ENCODE measurements around the gene CAND1. TPM values are rescaled to one million over a fixed set of nuclear protein-coding genes. Genes with fewer than 3 reads are reported as not detected.

CAND1 gene
- polyA plus RNA-seq = 122 TPM
- long read RNA-seq, donor 1, full-length matches to known transcripts = 8 of 22 reads
- long read RNA-seq, donor 1, partial matches to known transcripts = 14 of 22 reads
- long read RNA-seq, donor 1, other reads (novel, unspliced or antisense) = 0 of 22 reads
- long read RNA-seq, donor 2, full-length matches to known transcripts = 13 of 35 reads
- long read RNA-seq, donor 2, partial matches to known transcripts = 22 of 35 reads
- long read RNA-seq, donor 2, other reads (novel, unspliced or antisense) = 0 of 35 reads
- long read RNA-seq, donor 3 = 0 reads
- long read RNA-seq, donor 4, full-length matches to known transcripts = 1 of 1 reads
- long read RNA-seq, donor 4, partial matches to known transcripts = 0 of 1 reads
- long read RNA-seq, donor 4, other reads (novel, unspliced or antisense) = 0 of 1 reads
- long read RNA-seq, donor 5, full-length matches to known transcripts = 14 of 32 reads
- long read RNA-seq, donor 5, partial matches to known transcripts = 18 of 32 reads
- long read RNA-seq, donor 5, other reads (novel, unspliced or antisense) = 0 of 32 reads
- long read RNA-seq, donor 6, full-length matches to known transcripts = 17 of 32 reads
- long read RNA-seq, donor 6, partial matches to known transcripts = 15 of 32 reads
- long read RNA-seq, donor 6, other reads (novel, unspliced or antisense) = 0 of 32 reads
- long read RNA-seq, donor 7, full-length matches to known transcripts = 7 of 13 reads
- long read RNA-seq, donor 7, partial matches to known transcripts = 6 of 13 reads
- long read RNA-seq, donor 7, other reads (novel, unspliced or antisense) = 0 of 13 reads
- long read RNA-seq, donor 8, full-length matches to known transcripts = 13 of 61 reads
- long read RNA-seq, donor 8, partial matches to known transcripts = 48 of 61 reads
- long read RNA-seq, donor 8, other reads (novel, unspliced or antisense) = 0 of 61 reads
- long read RNA-seq, donor 9, full-length matches to known transcripts = 9 of 18 reads
- long read RNA-seq, donor 9, partial matches to known transcripts = 9 of 18 reads
- long read RNA-seq, donor 9, other reads (novel, unspliced or antisense) = 0 of 18 reads
- long read RNA-seq, donor 10, full-length matches to known transcripts = 16 of 76 reads
- long read RNA-seq, donor 10, partial matches to known transcripts = 60 of 76 reads
- long read RNA-seq, donor 10, other reads (novel, unspliced or antisense) = 0 of 76 reads
- long read RNA-seq, donor 11, full-length matches to known transcripts = 8 of 14 reads
- long read RNA-seq, donor 11, partial matches to known transcripts = 6 of 14 reads
- long read RNA-seq, donor 11, other reads (novel, unspliced or antisense) = 0 of 14 reads

GRCh38 chr12:67268896-67269632 is at the start of gene CAND1:
CAND1 (plus strand) TSS chr12:67269358; CDS start chr12:67269718, 360 bp downstream.
- Histone ChIP-seq H3K4me1 (ENCODE audit: control insufficient read depth, insufficient read depth, low read length) (peaks cover 9% of the 10 kb centered on the region), H3K9me3 (ENCODE audit: control insufficient read depth, low read depth, low read length) (no peaks in the 10 kb centered on the region), H3K27me3 (ENCODE audit: control insufficient read depth, insufficient read depth, low read length) (no peaks in the 10 kb centered on the region), H3K27ac (ENCODE audit: low read length) (peak within 1 kb of the TSS; percentile 97), H3K4me3 (ENCODE audit: low read length) (peak within 1 kb of the TSS; percentile 94), H3K36me3 (ENCODE audit: control insufficient read depth, insufficient read depth, low read length) (no peaks in the 10 kb centered on the region)
- DNase-seq = peak; percentile 98 to 100
- WGBS (ENCODE audit: insufficient coverage, low lambda C conversion rate) = 0% methylated on average over 2 of the region's 61 CpGs

- no peaks in the 10 kb centered on the region for H3K36me3 ChIP-seq (ENCODE audit: control insufficient read depth, insufficient read depth, low read length)
- no peaks in the 10 kb centered on the region for H3K9me3 ChIP-seq (ENCODE audit: control insufficient read depth, low read depth, low read length)
- H3K4me1 ChIP-seq (ENCODE audit: control insufficient read depth, insufficient read depth, low read length) = no peaks in the 10 kb centered on the region
- no CpG with 5 or more reads among the region's 4 CpGs for WGBS (ENCODE audit: insufficient coverage, low lambda C conversion rate)
- H3K27me3 ChIP-seq (ENCODE audit: control insufficient read depth, insufficient read depth, low read length) = no peaks in the 10 kb centered on the region
- DNase-seq = no peak
- no peak overlapping the region for H3K4me3 ChIP-seq (ENCODE audit: low read length)
- no peak overlapping the region for H3K27ac ChIP-seq (ENCODE audit: low read length)
These were observed 49.1 kb upstream of the CAND1 start for GRCh38 chr12:67220065-67220464.

- no peak overlapping the region for H3K27ac ChIP-seq (ENCODE audit: low read length)
- H3K27me3 ChIP-seq (ENCODE audit: control insufficient read depth, insufficient read depth, low read length) = no peaks in the 10 kb centered on the region
- no CpG with 5 or more reads among the region's 4 CpGs for WGBS (ENCODE audit: insufficient coverage, low lambda C conversion rate)
- H3K4me3 ChIP-seq (ENCODE audit: low read length) = no peak overlapping the region
- no peaks in the 10 kb centered on the region for H3K4me1 ChIP-seq (ENCODE audit: control insufficient read depth, insufficient read depth, low read length)
- H3K9me3 ChIP-seq (ENCODE audit: control insufficient read depth, low read depth, low read length) = no peaks in the 10 kb centered on the region
- DNase-seq = no peak
- H3K36me3 ChIP-seq (ENCODE audit: control insufficient read depth, insufficient read depth, low read length) = no peaks in the 10 kb centered on the region
These were observed 46.9 kb upstream of the CAND1 start for GRCh38 chr12:67222302-67222701.

- no peak overlapping the region for H3K27ac ChIP-seq (ENCODE audit: low read length)
- H3K4me1 ChIP-seq (ENCODE audit: control insufficient read depth, insufficient read depth, low read length) = no peaks in the 10 kb centered on the region
- 80% methylated on average over 1 of the region's 3 CpGs for WGBS (ENCODE audit: insufficient coverage, low lambda C conversion rate)
- peak in 1 of 2 donors; percentile 7 for DNase-seq
- H3K27me3 ChIP-seq (ENCODE audit: control insufficient read depth, insufficient read depth, low read length) = no peaks in the 10 kb centered on the region
- H3K9me3 ChIP-seq (ENCODE audit: control insufficient read depth, low read depth, low read length) = no peaks in the 10 kb centered on the region
- no peak overlapping the region for H3K4me3 ChIP-seq (ENCODE audit: low read length)
- H3K36me3 ChIP-seq (ENCODE audit: control insufficient read depth, insufficient read depth, low read length) = no peaks in the 10 kb centered on the region
These were observed 45.9 kb upstream of the CAND1 start for GRCh38 chr12:67223225-67223624.

- Histone ChIP-seq H3K36me3 (ENCODE audit: control insufficient read depth, insufficient read depth, low read length) (no peaks in the 10 kb centered on the region), H3K27ac (ENCODE audit: low read length) (no peak overlapping the region), H3K9me3 (ENCODE audit: control insufficient read depth, low read depth, low read length) (peaks cover 6% of the 10 kb centered on the region), H3K4me3 (ENCODE audit: low read length) (no peak overlapping the region), H3K27me3 (ENCODE audit: control insufficient read depth, insufficient read depth, low read length) (no peaks in the 10 kb centered on the region), H3K4me1 (ENCODE audit: control insufficient read depth, insufficient read depth, low read length) (no peaks in the 10 kb centered on the region)
- DNase-seq = no peak
- whole genome bisulfite sequencing (ENCODE audit: insufficient coverage, low lambda C conversion rate) = no CpG with 5 or more reads among the region's 4 CpGs
These were observed 31.9 kb upstream of the CAND1 start for GRCh38 chr12:67237231-67237630.

- no peak for DNase-seq
- no peaks in the 10 kb centered on the region for H3K36me3 ChIP-seq (ENCODE audit: control insufficient read depth, insufficient read depth, low read length)
- no peaks in the 10 kb centered on the region for H3K4me1 ChIP-seq (ENCODE audit: control insufficient read depth, insufficient read depth, low read length)
- H3K27me3 ChIP-seq (ENCODE audit: control insufficient read depth, insufficient read depth, low read length) = no peaks in the 10 kb centered on the region
- no CpG with 5 or more reads among the region's 2 CpGs for WGBS (ENCODE audit: insufficient coverage, low lambda C conversion rate)
- H3K27ac ChIP-seq (ENCODE audit: low read length) = no peak overlapping the region
- H3K9me3 ChIP-seq (ENCODE audit: control insufficient read depth, low read depth, low read length) = peaks cover 6% of the 10 kb centered on the region
- no peak overlapping the region for H3K4me3 ChIP-seq (ENCODE audit: low read length)
These were observed 30.1 kb upstream of the CAND1 start for GRCh38 chr12:67239061-67239460.

- no peaks in the 10 kb centered on the region for H3K4me1 ChIP-seq (ENCODE audit: control insufficient read depth, insufficient read depth, low read length)
- no peaks in the 10 kb centered on the region for H3K27me3 ChIP-seq (ENCODE audit: control insufficient read depth, insufficient read depth, low read length)
- no peak overlapping the region for H3K4me3 ChIP-seq (ENCODE audit: low read length)
- 71% methylated on average over 1 of the region's 3 CpGs for WGBS (ENCODE audit: insufficient coverage, low lambda C conversion rate)
- no peak overlapping the region for H3K27ac ChIP-seq (ENCODE audit: low read length)
- no peak for DNase-seq
- H3K9me3 ChIP-seq (ENCODE audit: control insufficient read depth, low read depth, low read length) = no peaks in the 10 kb centered on the region
- no peaks in the 10 kb centered on the region for H3K36me3 ChIP-seq (ENCODE audit: control insufficient read depth, insufficient read depth, low read length)
These were observed 27.7 kb upstream of the CAND1 start for GRCh38 chr12:67241482-67241881.

- no peaks in the 10 kb centered on the region for H3K36me3 ChIP-seq (ENCODE audit: control insufficient read depth, insufficient read depth, low read length)
- H3K4me3 ChIP-seq (ENCODE audit: low read length) = no peak overlapping the region
- no peak for DNase-seq
- H3K27me3 ChIP-seq (ENCODE audit: control insufficient read depth, insufficient read depth, low read length) = no peaks in the 10 kb centered on the region
- H3K27ac ChIP-seq (ENCODE audit: low read length) = no peak overlapping the region
- H3K9me3 ChIP-seq (ENCODE audit: control insufficient read depth, low read depth, low read length) = no peaks in the 10 kb centered on the region
- no peaks in the 10 kb centered on the region for H3K4me1 ChIP-seq (ENCODE audit: control insufficient read depth, insufficient read depth, low read length)
These were observed 25.9 kb upstream of the CAND1 start for GRCh38 chr12:67243260-67243659.

GRCh38 chr12:67245571-67245970 is 23.6 kb upstream of the CAND1 start:
- no peak for DNase-seq
- no CpG with 5 or more reads among the region's 4 CpGs for WGBS (ENCODE audit: insufficient coverage, low lambda C conversion rate)

More at GRCh38 chr12:67245571-67245970, 23.6 kb upstream of the CAND1 start:
- Histone ChIP-seq H3K27ac (ENCODE audit: low read length) (no peak overlapping the region), H3K4me1 (ENCODE audit: control insufficient read depth, insufficient read depth, low read length) (no peaks in the 10 kb centered on the region), H3K36me3 (ENCODE audit: control insufficient read depth, insufficient read depth, low read length) (no peaks in the 10 kb centered on the region), H3K27me3 (ENCODE audit: control insufficient read depth, insufficient read depth, low read length) (no peaks in the 10 kb centered on the region), H3K4me3 (ENCODE audit: low read length) (no peak overlapping the region), H3K9me3 (ENCODE audit: control insufficient read depth, low read depth, low read length) (no peaks in the 10 kb centered on the region)
